ENCODE data around the gene TRIP12. TPM values are rescaled to one million over a fixed set of nuclear protein-coding genes. Genes with fewer than 3 reads are reported as not detected.
A peak's percentile ranks its signal among the peaks of the same experiment; 100 is the strongest.

TRIP12 gene
- total RNA-seq, 1 experiment from 2014 or later: 265 TPM

DNA sequence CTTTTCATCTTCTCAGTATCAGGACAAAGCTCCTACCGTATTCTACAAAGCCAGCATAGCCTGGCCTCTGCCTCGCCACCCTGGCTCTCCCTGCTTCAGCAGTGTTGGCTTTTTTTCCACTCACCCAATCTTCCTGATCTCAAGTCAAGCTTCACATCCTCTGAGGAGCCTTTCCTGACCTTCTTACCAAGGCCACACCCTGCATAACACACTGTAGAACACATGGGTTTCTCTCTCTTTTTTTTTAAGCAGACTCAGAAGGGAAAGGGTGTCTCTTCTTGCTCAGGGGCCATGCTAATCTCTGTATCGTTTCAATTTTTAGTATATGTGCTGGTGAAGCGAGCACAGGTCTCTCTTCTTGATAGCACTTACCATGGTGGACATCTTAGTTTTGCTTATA, 15.7 kb upstream of the TRIP12 start:
- no peaks in the 10 kb centered on the region for H3K9me3 Mint-ChIP-seq (ENCODE audit: unreplicated experiment)
- H3K4me3 Mint-ChIP-seq (ENCODE audit: unreplicated experiment): no peak overlapping the region
- H3K27ac Mint-ChIP-seq (ENCODE audit: low read depth, unreplicated experiment): no peak overlapping the region
- peaks cover 5% of the 10 kb centered on the region for H3K4me1 Mint-ChIP-seq (ENCODE audit: insufficient read depth, unreplicated experiment)
- H3K36me3 Mint-ChIP-seq (ENCODE audit: insufficient read depth, unreplicated experiment): peaks cover 6% of the 10 kb centered on the region
- no TSS peak for BruUV-seq (replicated peaks)
- POLR2A ChIA-PET: no interaction called here
- no peaks in the 10 kb centered on the region for H3K27me3 Mint-ChIP-seq (ENCODE audit: insufficient read depth, unreplicated experiment)
- TF ChIP-seq, protein P1, sequence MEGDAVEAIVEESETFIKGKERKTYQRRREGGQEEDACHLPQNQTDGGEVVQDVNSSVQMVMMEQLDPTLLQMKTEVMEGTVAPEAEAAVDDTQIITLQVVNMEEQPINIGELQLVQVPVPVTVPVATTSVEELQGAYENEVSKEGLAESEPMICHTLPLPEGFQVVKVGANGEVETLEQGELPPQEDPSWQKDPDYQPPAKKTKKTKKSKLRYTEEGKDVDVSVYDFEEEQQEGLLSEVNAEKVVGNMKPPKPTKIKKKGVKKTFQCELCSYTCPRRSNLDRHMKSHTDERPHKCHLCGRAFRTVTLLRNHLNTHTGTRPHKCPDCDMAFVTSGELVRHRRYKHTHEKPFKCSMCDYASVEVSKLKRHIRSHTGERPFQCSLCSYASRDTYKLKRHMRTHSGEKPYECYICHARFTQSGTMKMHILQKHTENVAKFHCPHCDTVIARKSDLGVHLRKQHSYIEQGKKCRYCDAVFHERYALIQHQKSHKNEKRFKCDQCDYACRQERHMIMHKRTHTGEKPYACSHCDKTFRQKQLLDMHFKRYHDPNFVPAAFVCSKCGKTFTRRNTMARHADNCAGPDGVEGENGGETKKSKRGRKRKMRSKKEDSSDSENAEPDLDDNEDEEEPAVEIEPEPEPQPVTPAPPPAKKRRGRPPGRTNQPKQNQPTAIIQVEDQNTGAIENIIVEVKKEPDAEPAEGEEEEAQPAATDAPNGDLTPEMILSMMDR (IDR thresholded peaks at IDR 0.05; ENCODE audit: unreplicated experiment): no peak
- DNase-seq (ENCODE audit: unreplicated experiment): no peak
- intact Hi-C loops (cut with micrococcal nuclease): no loop called here
- CTCF ChIA-PET: interaction anchor here (0.6 kb wide), 1 partner anchor 11 kb away, joined by 4 read pairs; no protein-coding TSS in a partner anchor

DNA sequence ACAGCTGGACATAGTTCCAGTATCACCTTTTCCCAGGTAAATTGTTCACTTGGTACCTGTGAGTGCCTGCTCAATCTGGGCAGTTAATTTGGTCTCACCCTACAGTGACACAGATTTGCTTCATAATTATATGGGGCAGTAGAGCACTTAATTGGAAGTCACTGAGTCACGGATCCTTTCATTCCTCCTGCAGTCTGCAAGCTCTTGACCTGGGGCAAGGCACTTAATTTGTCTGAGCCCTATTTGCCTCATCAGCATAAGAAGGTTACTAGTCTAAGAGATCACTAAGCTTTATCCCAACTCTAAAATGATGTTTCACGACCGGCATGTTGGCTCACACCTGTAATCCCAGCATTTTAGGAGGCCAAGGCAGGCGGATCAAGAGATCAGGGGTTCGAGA, 9.4 kb upstream of the TRIP12 start:
- no peak for DNase-seq (ENCODE audit: unreplicated experiment)
- H3K27ac Mint-ChIP-seq (ENCODE audit: low read depth, unreplicated experiment): no peak overlapping the region
- H3K9me3 Mint-ChIP-seq (ENCODE audit: unreplicated experiment): no peaks in the 10 kb centered on the region
- intact Hi-C loops (cut with micrococcal nuclease): no loop called here
- no TSS peak for BruUV-seq (replicated peaks)
- H3K4me1 Mint-ChIP-seq (ENCODE audit: insufficient read depth, unreplicated experiment): peaks cover 6% of the 10 kb centered on the region
- peaks cover 7% of the 10 kb centered on the region for H3K36me3 Mint-ChIP-seq (ENCODE audit: insufficient read depth, unreplicated experiment)
- H3K27me3 Mint-ChIP-seq (ENCODE audit: insufficient read depth, unreplicated experiment): no peaks in the 10 kb centered on the region
- TF ChIP-seq, protein P1 (IDR thresholded peaks at IDR 0.05; ENCODE audit: unreplicated experiment): no peak
- ChIA-PET CTCF (interaction anchor here (0.6 kb wide), 4 partner anchors 10 to 1198 kb away, joined by 3 read pairs; no protein-coding TSS in a partner anchor), POLR2A (interaction anchor here (2.9 kb wide), 1 partner anchor 9 kb away, joined by 11 read pairs; the partner anchor contains the start of genes FBXO36 and TRIP12)
- no peak overlapping the region for H3K4me3 Mint-ChIP-seq (ENCODE audit: unreplicated experiment)

GRCh38 chr2:229930656-229931055, 8.8 kb upstream of the TRIP12 start:
- H3K4me3 Mint-ChIP-seq (ENCODE audit: unreplicated experiment): no peak overlapping the region
- no peak overlapping the region for H3K27ac Mint-ChIP-seq (ENCODE audit: low read depth, unreplicated experiment)
- BruUV-seq (replicated peaks): no TSS peak
- no peaks in the 10 kb centered on the region for H3K9me3 Mint-ChIP-seq (ENCODE audit: unreplicated experiment)
- TF ChIP-seq, protein P1 (IDR thresholded peaks at IDR 0.05; ENCODE audit: unreplicated experiment): no peak
- ChIA-PET POLR2A (interaction anchor here (2.9 kb wide), 1 partner anchor 8 kb away, joined by 11 read pairs; the partner anchor contains the start of genes FBXO36 and TRIP12), CTCF (interaction anchor here (0.6 kb wide), 1 partner anchor 59 kb away, joined by 3 read pairs; no protein-coding TSS in a partner anchor)
- no peaks in the 10 kb centered on the region for H3K27me3 Mint-ChIP-seq (ENCODE audit: insufficient read depth, unreplicated experiment)
- H3K4me1 Mint-ChIP-seq (ENCODE audit: insufficient read depth, unreplicated experiment): peaks cover 6% of the 10 kb centered on the region
- no peak for DNase-seq (ENCODE audit: unreplicated experiment)
- peaks cover 9% of the 10 kb centered on the region for H3K36me3 Mint-ChIP-seq (ENCODE audit: insufficient read depth, unreplicated experiment)
- intact Hi-C loops (cut with micrococcal nuclease): no loop called here

GRCh38 chr2:229927817-229928321, 6.1 kb upstream of the TRIP12 start:
- Mint-ChIP-seq H3K36me3 (ENCODE audit: insufficient read depth, unreplicated experiment) (peaks cover 11% of the 10 kb centered on the region), H3K4me1 (ENCODE audit: insufficient read depth, unreplicated experiment) (peaks cover 6% of the 10 kb centered on the region), H3K9me3 (ENCODE audit: unreplicated experiment) (no peaks in the 10 kb centered on the region), H3K27me3 (ENCODE audit: insufficient read depth, unreplicated experiment) (no peaks in the 10 kb centered on the region), H3K27ac (ENCODE audit: low read depth, unreplicated experiment) (no peak overlapping the region), H3K4me3 (ENCODE audit: unreplicated experiment) (no peak overlapping the region)
- POLR2A ChIA-PET: no interaction called here
- intact Hi-C loops (cut with micrococcal nuclease): no loop called here
- TF ChIP-seq, protein P1 (IDR thresholded peaks at IDR 0.05; ENCODE audit: unreplicated experiment): no peak
- CTCF ChIA-PET: interaction anchor here (1.2 kb wide), 1 partner anchor 386 kb away, joined by 3 read pairs; no protein-coding TSS in a partner anchor
- no TSS peak for BruUV-seq (replicated peaks)
- DNase-seq (ENCODE audit: unreplicated experiment): peak; percentile 18
